Natural killer cell treated with Interleukin-12 subunit alpha and Interleukin-12 subunit beta and Interleukin-15 and Interleukin-18, amount 100 ng/mL, for 72 hours (primary cell): Measurements from ENCODE around the gene GORAB. TPM values are rescaled to one million over a fixed set of nuclear protein-coding genes. Genes with fewer than 3 reads are reported as not detected.

ENCODE experiments used
- ATAC-seq, 2 donors: fragments of 150-1000 bp; cut with Tn5 transposase in 1 of 2; sonication (Bioruptor Pico), chemical (Tn5 transposase) in 1 of 2; 2 replicates each; pipeline ENCODE4 v1.10.0; 2021
- DNase-seq: peaks from one replicate; pipeline ENCODE4 v3.0.0; 2022; ENCODE audit warnings: low spot score
- H3K27ac Mint-ChIP-seq, 2 donors: 1 replicate in 1 of 2; 2 replicates in 1 of 2; pipeline ENCODE4 v1.8.0; 2022; ENCODE audit warnings: mixed read lengths in 2 of 2, mild to moderate bottlenecking in 1 of 2, moderate library complexity in 1 of 2
- H3K27me3 Mint-ChIP-seq, 2 donors: 1 replicate in 1 of 2; 2 replicates in 1 of 2; pipeline ENCODE4 v1.8.0; 2022; ENCODE audit warnings: mixed read lengths in 2 of 2
- H3K36me3 Mint-ChIP-seq: one replicate; pipeline ENCODE4 v1.8.0; 2022; ENCODE audit warnings: mixed read lengths
- H3K4me1 Mint-ChIP-seq, 2 donors: 1 replicate in 1 of 2; 2 replicates in 1 of 2; pipeline ENCODE4 v1.8.0; 2022; ENCODE audit warnings: low read depth in 2 of 2, mixed read lengths in 2 of 2, mild to moderate bottlenecking in 1 of 2
- H3K4me3 Mint-ChIP-seq: one replicate; pipeline ENCODE4 v1.8.0; 2022; ENCODE audit warnings: mixed read lengths
- H3K9me3 Mint-ChIP-seq: 2 replicates; pipeline ENCODE4 v1.8.0; 2022; ENCODE audit warnings: mixed read lengths
- total RNA-seq, 2 donors: library from RNA; stranded (reverse); gene quantifications; one replicate each; pipeline ENCODE4 v1.2.3, GENCODE V29; 2022

The GORAB gene
- total RNA-seq, 2 donors from 2014 or later, result 13.3 to 17.6 TPM

- Mint-ChIP-seq H3K27me3 (peaks cover 20 to 37% of the 10 kb centered on the region in 2 donors), H3K9me3 (peaks cover 3% of the 10 kb centered on the region), H3K4me3 (no peak overlapping the region), H3K27ac (no peak overlapping the region), H3K4me1 (no peaks in the 10 kb centered on the region), H3K36me3 (no peaks in the 10 kb centered on the region)
- DNase-seq (no peak), ATAC-seq (no peak)
These were observed 59.1 kb downstream of the GORAB start for GRCh38 chr1:170590921-170591705.

DNA sequence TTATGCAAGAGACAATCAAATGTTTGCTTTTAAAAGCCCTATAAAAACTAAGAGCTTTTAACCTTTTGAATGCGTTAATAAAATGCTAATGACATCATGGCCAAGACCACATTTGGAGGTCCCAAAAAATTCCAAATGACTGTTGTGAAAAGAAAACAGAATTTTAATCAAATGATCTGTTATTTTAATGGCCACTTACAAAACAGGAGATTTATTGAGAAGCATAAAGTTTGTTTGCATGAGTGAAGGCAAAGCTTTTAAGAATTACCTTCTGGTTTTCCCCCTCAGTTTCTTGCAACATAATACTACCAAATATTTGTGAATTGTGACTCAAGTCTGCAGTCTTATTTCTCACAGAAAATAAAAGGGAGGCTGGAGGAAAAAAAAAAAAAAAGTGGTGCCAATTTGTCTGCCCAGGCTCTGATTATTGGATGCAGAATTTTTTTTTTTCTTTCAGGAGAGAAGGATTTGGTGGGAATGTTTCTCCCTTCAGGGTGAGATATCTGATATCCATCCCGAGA is 60.7 kb downstream of the GORAB start:
- Mint-ChIP-seq H3K27me3 (peaks cover 15 to 24% of the 10 kb centered on the region in 2 donors), H3K27ac (no peak overlapping the region), H3K9me3 (peaks cover 5% of the 10 kb centered on the region), H3K4me3 (no peak overlapping the region), H3K4me1 (no peaks in the 10 kb centered on the region), H3K36me3 (peaks cover 2% of the 10 kb centered on the region)
- no peak for DNase-seq
- no peak for ATAC-seq

DNA sequence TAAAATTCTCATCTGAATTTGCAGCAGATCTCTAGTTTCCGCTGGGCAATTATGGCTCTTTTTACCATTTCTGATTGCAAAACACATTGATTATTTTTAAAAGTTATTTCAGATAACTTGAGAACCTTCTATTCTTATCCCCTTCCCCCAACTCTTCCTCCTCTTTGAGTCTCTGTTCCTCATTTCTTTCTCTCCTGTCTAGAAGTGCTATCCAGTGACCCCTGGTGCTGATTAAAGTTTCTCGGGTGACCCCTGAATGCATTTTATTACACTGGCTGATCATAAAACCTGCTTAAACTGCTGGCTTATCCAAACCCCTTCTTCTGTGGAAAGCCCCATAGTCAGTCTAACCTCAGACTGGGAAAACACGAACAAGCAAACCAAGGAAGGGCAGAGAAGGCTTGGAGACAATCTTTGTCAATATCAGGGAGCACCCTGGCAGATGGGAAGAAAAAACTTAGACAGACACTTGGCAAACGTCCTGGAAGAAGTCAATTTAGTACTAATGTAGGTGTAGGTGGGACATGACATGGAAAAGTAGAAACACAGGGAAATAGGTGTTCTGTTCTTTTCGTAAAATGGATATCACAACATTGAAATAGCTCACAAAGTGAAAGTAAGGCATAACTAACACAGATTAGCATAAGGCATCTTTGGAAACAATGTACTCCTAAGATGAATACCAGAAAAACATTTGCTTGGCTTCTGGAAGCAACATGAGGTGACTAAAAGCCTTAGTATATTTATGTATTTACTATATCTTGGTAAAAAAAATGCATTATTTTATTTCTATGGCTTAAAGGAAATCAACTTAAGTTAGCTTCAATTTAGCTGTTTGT is 61.4 kb downstream of the GORAB start:
- Mint-ChIP-seq H3K27me3 (peaks cover 15 to 24% of the 10 kb centered on the region in 2 donors), H3K4me1 (no peaks in the 10 kb centered on the region), H3K9me3 (peaks cover 5% of the 10 kb centered on the region), H3K36me3 (peaks cover 4% of the 10 kb centered on the region), H3K4me3 (no peak overlapping the region), H3K27ac (no peak overlapping the region)
- no peak for ATAC-seq
- no peak for DNase-seq

DNA sequence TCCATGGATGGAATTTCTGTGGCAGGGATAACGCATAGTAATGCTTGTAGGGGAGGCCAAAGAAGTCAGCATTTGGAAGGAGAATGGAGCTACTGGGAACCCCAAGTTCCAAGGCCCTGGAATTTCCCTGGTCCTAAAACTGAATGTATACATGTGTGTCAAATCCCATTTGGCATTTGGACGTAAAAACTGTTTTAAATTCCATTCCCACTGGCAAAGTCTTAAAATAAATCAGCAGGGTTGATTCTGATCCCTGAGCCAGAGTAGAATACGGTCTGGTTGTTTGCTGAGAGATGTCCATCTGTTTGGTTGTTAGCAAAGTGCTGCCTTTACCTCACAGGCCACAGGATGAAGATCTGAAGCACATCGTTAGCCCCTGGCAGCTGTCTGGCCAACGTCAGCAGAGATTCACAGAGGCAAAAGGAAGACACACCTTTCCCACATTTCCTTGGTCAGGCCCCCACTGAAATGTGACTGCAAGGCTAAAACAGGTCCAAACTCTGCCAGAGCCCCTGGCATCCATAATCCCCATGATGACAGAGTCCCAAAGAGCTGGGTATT is 62.2 kb downstream of the GORAB start:
- no peak for ATAC-seq
- Mint-ChIP-seq H3K4me1 (no peaks in the 10 kb centered on the region), H3K27ac (no peak overlapping the region), H3K36me3 (peaks cover 4% of the 10 kb centered on the region), H3K27me3 (peaks cover 15 to 24% of the 10 kb centered on the region in 2 donors), H3K4me3 (no peak overlapping the region), H3K9me3 (peaks cover 5% of the 10 kb centered on the region)
- DNase-seq, result no peak

GRCh38 chr1:170596701-170597100 is 64.7 kb downstream of the GORAB start:
- peaks cover 4% of the 10 kb centered on the region for H3K36me3 Mint-ChIP-seq
- DNase-seq (no peak), ATAC-seq (no peak)
- peaks cover 5% of the 10 kb centered on the region for H3K9me3 Mint-ChIP-seq
- no peaks in the 10 kb centered on the region for H3K4me1 Mint-ChIP-seq
- H3K4me3 Mint-ChIP-seq, result no peak overlapping the region
- no peak overlapping the region for H3K27ac Mint-ChIP-seq
- H3K27me3 Mint-ChIP-seq, result peaks cover 3 to 4% of the 10 kb centered on the region in 2 donors

DNA sequence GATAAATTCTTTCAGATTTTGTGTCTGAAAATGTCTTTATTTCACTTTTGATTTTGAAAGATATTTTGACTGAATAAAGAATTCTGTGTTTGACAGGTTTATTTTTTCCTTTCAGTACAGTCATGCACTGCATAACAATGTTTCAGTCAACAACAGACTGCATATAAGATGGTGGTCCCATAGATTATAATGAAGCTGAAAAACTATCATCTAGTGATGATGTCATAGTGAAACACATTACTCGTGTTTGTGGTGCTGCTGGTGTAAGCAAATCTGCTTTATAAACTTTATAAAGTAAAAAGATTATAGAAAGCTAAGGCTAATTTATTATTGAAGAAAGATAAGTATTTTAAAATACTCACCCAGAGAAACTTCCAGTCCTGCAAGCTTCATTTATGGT is 66.7 kb downstream of the GORAB start:
- Mint-ChIP-seq H3K27ac (no peak overlapping the region), H3K27me3 (no peaks in the 10 kb centered on the region), H3K36me3 (peaks cover 4% of the 10 kb centered on the region), H3K4me3 (no peak overlapping the region), H3K9me3 (peaks cover 2% of the 10 kb centered on the region), H3K4me1 (no peaks in the 10 kb centered on the region)
- no peak for ATAC-seq
- DNase-seq, result no peak

- no peak for DNase-seq
- H3K36me3 Mint-ChIP-seq, result peaks cover 4% of the 10 kb centered on the region
- no peak overlapping the region for H3K27ac Mint-ChIP-seq
- H3K9me3 Mint-ChIP-seq, result peaks cover 2% of the 10 kb centered on the region
- H3K4me1 Mint-ChIP-seq, result no peaks in the 10 kb centered on the region
- ATAC-seq, result no peak
- no peaks in the 10 kb centered on the region for H3K27me3 Mint-ChIP-seq
- no peak overlapping the region for H3K4me3 Mint-ChIP-seq
These were observed 67.1 kb downstream of the GORAB start for GRCh38 chr1:170599033-170599432.

GRCh38 chr1:170601866-170602265 is 69.9 kb downstream of the GORAB start:
- Mint-ChIP-seq H3K4me1 (no peaks in the 10 kb centered on the region), H3K9me3 (peaks cover 2% of the 10 kb centered on the region), H3K36me3 (peaks cover 4% of the 10 kb centered on the region), H3K27me3 (peaks cover 0 to 8% of the 10 kb centered on the region in 2 donors), H3K27ac (no peak overlapping the region), H3K4me3 (no peak overlapping the region)
- no peak for ATAC-seq
- DNase-seq, result no peak

Other genes with a start within 250 kb of the GORAB start
- not detected for gene PRRX1, start 132.0 kb downstream of the GORAB start, total RNA-seq